ENCODE data around the gene FAR2.

GRCh38 chr12:29145372-29146170 lies 3.5 kb upstream of the FAR2 start:
- TF ChIP-seq SIN3A (IDR thresholded peaks at IDR 0.05; ENCODE audit: borderline replicate concordance, low read depth, low read length) (no peak), CREB1 (IDR thresholded peaks at IDR 0.05) (no peak), CREB1 (CRISPR knock-in tag; IDR thresholded peaks at IDR 0.05) (no peak), EP300 (IDR thresholded peaks at IDR 0.05; ENCODE audit: low read depth in 2 of 2, low read length in 2 of 2) (no peak), EP300 (CRISPR knock-in tag; IDR thresholded peaks at IDR 0.05; ENCODE audit: borderline replicate concordance) (no peak), CTCF (CRISPR knock-in tag; IDR thresholded peaks at IDR 0.05) (no peak), GRHL1 (CRISPR knock-in tag; conservative IDR thresholded peaks at IDR 0.05) (no peak), CAMTA2 (CRISPR knock-in tag; IDR thresholded peaks at IDR 0.05; ENCODE audit: borderline replicate concordance) (no peak), ZSCAN30 (CRISPR knock-in tag; IDR thresholded peaks at IDR 0.05) (no peak), PATZ1 (CRISPR knock-in tag; IDR thresholded peaks at IDR 0.05) (no peak), MEIS1 (CRISPR knock-in tag; IDR thresholded peaks at IDR 0.05; ENCODE audit: borderline replicate concordance) (no peak), ZNF18 (CRISPR knock-in tag; IDR thresholded peaks at IDR 0.05; ENCODE audit: insufficient replicate concordance) (no peak), HNRNPK (IDR thresholded peaks at IDR 0.05; ENCODE audit: low read depth, low read length, poor library complexity, severe bottlenecking) (no peak), NFIB (CRISPR knock-in tag; IDR thresholded peaks at IDR 0.05; ENCODE audit: borderline replicate concordance) (no peak)
